Ammon's horn (tissue), 1 donor: ENCODE results near the gene TRIAP1.
A peak's percentile ranks its signal among the peaks of the same experiment; 100 is the strongest.

Experiments used
- DNase-seq: peaks from one replicate; pipeline ENCODE4 v3.0.0-alpha.2; 2016; ENCODE audit warnings: low spot score

Gene TRIAP1

DNA sequence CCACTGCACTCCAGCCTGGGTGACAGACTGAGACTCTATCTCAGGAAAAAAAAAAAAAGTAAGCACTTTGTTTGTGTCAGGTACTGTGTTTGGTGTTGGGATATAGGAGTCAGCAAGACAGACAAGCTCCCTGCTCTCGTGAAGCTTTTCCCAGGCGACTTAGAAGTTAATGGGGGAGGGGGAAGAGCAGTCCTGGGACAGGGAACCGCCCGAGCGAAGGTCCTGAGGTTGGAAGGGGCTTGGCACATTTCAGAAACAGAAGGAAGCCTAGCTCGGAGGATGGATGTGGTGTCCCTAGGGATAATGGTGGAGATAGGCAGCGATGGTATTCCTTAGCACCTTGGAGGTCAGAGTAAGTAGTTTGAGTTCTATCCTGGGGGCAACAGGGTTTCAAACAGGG is 16.8 kb downstream of the TRIAP1 start:
- no peak for DNase-seq

DNA sequence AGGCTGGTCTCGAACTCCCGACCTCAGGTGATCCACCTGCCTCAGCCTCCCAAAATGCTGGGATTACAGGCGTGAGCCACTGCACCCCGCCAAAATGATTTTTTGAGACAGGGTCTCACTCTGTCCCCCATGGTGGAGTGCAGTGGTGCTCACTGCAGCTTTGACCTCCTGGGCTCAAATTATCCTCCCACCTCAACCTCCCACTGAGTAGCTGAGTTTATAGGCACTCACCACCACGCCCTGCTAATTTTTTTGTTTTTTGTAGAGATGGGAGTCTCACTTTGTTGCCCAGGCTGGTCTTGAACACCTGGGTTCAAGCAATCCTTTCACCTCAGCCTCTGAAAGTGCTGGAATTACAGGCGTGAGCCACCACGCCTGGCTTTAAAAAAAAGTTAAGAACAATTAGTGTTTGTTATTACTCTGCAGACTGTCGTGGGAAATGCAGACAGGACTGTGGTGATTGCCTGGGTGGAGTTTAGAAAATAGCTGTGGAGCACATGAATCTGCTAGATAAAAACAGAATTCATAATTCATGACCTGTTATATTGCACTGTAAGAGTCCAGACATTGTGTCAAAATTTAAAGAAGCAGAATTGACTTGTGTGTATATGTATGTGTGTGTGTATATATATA is 17.5 kb downstream of the TRIAP1 start:
- DNase-seq, result no peak

DNA sequence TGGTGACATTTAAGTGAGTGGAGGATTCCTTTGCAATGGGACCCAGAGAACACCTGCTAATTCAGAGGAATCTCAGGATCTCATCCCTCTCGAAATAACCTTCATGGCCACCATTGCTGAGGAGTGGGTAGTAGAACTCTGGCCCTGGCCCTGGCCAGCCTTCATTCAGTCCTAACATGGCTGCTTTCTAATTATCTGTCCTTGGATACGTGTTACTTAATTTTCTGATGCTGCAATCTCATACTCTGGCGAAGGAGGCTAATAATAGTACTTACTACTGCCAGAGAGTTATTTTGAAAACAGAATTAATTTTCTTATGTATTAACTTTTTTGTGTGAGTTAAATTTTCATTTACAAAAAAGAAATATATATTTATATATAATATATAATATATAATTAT is 20.4 kb downstream of the TRIAP1 start:
- no peak for DNase-seq

DNA sequence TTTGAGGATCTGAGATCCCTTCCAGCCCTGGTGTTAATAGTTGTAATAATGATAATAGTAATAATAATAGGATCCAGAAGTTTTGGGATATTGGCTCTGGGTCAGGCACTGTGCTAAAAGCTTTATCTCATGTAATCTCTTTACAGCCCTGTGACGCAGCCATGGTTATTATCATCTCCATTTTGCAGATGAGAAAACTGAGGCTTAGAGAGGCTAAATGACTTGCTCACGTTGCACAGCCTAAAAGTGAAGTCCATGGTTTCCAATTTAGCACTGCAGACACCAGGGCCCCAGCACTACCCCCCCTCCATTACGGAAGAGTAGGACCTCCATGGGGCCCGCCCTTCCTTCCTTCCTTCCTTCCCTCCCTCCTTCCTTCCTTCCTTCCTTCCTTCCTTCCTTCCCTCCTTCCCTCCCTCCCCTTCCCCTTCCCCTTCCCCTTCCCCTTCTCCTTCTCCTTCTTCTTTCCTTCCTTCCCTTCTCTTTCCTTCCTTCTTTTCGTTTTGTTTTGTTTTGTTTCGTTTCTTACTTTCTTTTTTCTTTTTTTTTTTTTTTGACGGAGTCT is 23.2 kb downstream of the TRIAP1 start:
- no peak for DNase-seq

DNA sequence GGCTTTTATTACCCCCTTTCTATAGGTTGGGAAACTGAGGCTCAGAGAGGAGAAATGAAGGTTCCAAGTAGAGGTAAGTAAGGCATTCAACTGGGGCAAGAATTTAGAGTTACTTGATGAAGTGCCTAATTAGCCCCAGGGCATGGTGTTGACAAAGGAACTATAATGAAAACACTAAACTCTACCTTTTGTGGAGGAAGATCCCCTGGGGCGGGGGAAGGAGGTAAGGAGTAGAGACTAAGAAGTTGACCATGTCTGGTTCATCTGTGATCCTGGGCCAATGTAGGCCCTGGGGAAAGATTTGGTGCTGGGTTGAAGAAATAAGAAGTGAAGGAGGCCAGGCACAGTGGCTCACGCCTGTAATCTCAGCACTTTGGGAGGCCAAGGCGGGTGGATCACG is 24.5 kb downstream of the TRIAP1 start:
- DNase-seq, result no peak

DNA sequence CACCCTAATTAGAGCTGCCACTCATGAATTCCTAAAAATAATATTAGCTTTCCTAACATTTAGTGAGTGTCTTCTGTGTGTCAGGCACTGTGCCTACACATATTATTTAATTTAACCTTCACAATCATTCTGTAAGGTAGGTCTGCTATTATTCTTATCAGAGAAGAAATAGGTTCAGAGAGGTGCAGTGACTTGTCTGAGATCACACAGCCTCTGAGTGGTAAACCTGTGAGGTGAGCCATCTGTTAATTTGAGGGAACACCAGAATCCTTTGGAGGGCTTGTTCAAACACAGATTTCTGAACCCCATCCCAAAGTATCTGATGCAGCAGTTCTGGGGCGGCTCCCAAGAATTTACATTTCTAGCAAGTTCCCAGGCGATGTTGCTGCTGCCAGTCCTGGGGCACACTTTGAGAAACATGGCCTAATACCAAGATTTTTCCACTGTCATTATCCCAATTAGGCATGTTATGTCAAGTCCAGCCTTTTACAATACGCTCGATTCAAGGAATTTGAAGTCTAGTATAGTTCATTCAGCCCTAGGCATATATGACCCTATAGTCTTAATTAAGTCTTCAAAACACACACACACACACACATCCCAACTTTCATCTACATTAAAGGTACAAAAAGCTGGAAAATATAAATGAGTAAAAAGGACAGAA is 28.1 kb downstream of the TRIAP1 start:
- DNase-seq, result no peak

DNA sequence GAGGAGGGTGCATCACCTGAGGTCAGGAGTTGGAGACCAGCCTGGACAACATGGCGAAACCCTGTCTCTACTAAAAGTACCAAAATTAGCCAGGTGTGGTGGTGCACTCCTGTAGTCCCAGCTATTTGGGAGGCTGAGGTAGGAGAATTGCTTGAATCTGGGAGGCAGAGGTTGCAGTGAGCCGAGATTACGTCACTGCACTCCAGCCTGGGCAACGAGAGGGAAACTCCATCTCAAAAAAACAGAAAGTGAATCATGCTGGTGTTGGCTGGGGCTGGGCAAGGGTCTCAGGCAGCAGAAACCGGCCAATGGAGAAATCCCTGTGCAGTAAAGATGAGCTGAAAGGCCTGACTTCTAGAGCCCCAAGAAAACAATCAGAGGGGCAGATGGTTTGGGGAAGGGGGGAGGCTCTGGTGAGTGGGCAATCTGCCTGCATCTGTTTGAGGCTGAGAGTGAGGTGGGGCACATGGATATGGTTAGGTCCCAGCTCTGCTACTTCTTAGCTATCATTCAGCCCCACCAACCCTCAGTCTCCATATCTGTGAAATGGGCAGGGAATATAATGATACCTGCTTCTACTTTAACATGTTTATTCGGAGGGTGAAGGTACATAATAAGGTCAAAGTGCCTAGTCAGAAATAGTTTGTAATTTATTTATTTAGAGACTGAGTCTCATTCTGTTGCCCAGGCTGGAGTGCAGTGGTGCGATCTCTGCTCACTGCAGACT is 29.5 kb downstream of the TRIAP1 start:
- DNase-seq, result no peak

DNA sequence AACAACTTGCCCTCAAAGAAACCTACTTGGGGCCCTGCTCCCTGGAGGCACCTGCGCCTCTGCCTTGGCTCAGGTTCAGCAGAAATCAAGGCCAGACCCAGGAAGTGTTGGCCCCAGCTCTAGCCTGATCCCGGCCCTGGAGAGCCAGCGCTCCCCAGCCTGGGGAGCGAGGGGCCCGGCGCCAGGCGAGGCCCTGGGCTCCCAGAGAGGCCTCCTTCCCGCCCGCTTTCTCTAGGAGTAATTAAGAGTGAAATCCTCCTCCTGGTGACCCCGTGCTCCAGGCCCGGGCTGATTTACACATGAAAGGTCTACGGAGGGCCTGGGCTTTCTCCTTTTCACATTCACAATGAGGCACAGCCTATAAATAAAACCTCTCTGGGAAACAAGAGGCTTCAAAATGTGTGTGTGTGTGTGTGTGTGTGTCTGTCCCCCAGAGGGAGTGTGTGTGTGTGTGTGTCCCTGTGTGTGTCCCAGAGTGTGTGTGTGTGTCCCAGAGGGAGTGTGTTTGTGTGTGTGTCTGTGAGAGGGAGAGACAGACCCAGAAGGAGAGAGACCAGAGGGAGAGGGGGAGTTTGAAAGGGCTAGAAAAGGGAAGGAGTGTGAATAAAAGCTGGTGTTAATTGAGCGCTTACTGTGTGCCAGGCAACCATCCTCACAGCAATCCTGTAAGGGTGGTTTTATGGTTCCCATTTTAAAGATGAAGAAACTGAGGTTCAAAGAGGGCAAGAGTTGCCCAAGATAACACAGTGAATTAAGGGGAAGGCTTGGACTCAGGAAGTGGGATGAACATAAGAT is 32.1 kb downstream of the TRIAP1 start:
- DNase-seq, result peak; percentile 64

DNA sequence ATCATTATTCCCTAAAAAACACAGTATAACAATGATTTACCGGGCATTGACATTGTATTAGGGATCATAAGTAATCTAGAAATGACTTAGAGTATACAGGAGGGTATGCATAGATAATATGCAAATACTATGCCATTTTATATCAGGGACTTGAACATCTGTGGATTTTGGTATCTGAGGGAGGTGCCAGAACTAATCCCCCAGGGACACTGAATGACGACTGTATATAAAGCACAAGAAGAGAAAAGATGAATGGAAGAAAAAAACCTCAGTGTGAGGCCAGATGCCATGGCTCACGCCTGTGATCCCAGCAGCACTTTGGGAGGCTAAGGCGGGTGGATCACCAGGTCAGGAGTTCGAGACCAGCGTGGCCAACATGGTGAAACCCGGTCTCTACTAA is 33.8 kb downstream of the TRIAP1 start:
- no peak for DNase-seq

DNA sequence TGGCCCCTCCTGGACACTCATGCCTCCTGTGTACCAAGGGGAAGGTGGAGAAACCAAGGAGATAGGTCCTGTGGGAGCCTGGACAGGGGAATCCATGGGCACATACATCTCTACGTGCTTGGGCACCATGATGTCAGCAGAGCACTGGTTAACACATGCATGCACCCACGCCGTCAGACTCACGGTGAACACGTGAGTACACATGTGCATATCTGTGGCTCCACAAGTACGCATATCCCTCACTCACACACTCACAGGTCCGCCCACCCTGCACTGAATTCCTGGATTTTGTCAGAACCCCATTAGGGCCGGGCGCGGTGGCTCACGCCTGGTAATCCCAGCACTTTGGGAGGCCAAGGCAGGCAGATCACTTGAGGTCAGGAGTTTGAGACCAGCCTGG is 37.4 kb downstream of the TRIAP1 start:
- no peak for DNase-seq

DNA sequence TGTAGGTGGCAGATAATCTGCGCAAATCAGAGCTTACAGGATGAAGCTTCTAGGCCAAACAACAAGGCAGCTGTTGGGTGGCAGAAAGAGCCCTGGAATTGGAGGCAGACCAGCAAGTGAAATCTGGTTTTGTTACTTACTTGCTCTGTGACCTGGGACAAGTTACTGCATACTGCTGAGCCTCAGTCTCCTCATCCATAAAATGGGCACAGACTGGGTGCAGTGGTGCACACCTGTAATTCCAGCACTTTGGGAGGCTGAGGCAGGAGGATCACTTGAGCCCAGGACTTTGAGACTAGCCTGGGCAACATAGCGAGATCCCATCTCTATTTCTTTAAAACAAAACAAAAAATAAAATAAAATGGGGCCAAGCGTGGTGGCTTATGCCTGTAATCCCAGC is 39.6 kb downstream of the TRIAP1 start:
- DNase-seq, result no peak

DNA sequence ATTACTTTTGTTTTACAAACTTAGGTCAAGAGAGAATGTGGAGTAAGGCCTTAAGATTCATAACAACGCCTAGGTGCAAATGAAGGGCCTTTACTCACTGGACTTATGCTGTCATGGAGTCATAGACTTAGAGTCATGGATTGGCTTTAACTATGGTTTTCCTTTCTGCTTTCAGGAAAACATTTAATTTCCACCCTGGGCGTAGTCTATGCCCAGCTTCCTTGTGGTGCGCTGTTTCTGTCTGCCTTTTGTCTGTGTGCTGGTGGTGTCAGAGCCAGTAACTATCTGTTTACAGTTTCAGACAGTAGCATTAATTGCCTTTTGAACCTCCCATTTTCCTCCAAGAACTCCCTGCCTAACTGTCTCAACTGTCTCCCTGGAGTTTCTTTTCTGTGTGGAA is 40.1 kb downstream of the TRIAP1 start:
- DNase-seq, result no peak

DNA sequence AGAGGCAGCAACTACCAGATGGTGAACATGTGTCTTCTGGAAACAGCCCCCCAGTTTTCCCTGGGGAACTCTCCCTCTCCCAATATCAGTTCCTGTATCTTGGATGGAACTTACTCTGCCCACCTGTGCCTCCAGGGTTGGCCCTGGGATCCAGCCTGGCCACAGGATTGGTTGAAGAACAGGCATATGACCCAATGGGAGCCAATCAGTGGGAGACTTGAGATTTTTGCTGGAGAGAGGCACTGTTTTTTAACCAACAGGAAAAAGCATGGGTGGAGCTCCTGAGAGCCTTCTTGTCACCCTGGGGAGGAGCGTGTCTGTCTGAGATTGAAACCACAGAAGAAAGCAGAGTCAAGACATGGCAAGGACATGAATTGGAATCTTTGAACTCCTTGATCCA is 41.9 kb downstream of the TRIAP1 start:
- DNase-seq, result no peak

DNA sequence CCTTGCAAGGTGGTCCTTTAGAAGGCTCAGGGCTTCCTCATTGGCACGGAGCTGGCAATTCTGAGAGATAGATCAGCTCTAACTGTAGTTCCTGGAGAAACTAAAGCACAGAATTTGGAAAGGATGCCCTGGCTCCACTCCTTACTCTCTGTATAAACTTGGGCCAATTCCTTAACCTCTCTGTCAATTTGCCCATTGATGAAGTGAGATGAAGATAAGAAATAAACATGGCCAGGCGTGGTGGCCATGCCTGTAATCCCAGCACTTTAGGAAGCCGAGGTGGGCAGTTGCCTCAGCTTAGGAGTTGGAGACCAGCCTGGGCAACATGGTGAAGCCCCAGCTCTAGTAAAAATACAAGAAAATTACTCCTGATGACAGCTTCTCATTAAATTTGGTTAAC is 42.3 kb downstream of the TRIAP1 start:
- no peak for DNase-seq

DNA sequence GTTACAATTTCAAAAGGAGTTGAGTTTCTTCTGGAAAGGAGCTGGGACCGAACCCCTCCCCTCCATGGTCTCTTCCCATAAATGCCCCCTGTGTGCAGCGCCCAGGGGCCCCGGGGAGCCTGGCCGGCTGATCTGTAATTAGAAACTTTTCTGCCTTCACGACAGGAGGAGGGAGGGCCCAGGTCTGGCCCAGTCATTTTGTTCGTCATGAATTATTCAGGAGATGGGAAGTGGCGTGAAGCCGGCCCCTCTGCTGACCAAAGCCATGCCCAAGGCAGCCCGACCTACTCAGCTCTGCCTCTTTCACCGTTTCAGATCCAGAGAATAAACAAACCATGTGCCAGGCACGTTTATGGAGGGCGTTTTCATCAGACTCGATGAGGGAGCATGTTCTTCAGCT is 44.0 kb downstream of the TRIAP1 start:
- no peak for DNase-seq

DNA sequence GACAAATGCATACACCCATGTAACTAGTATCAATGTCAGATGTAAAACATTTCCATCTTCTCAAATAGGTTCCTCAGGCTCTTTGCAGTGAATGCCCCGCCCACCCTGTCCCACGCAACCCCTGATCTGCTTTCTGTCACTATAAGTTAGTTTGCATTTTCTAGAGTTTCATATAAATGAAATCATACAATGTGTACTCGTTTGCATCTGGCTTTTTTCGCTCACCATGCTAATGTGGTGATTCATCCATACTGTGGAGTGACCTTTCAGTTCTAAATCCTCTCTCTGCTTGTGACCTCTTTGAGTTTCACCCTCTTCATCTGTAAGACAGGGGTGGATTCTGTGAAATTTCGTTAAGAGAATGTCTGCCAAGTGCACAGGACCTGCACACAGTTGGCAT is 46.7 kb downstream of the TRIAP1 start:
- no peak for DNase-seq

DNA sequence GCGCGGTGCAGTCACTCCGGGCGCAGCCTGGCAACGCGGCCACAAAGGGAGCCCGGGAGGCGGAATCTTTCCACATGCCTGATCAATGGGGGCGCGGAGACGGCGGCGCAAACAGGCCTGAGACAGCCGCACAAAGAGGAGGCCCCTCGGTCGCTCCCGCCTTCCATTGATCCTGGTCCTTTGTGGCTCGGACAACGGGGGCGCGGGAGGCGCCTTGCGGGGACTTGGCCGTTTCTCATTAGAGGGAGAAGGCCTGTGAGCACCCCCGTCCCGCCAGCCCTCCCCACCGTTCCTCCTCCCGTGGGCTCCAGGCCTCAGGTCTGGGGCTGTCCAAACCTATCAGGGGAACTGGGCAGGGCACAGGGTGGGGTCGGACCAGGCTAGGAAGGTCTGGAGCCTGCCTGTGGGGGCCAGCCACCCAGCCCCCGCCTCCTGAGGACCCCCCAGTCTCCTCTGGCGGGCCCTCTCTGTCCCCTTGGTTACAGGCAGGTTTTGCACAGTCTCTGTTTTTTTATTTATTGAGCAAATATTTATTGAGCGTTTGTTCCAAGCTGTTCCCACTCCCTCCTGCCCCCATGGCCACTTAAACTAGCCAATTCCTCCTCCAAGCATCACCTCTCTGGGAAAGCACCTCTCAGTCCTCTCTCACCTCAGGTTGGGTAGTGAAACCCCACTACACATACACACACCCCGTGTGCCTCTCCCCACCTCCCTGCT is 48.2 kb downstream of the TRIAP1 start:
- peak; percentile 61 for DNase-seq

DNA sequence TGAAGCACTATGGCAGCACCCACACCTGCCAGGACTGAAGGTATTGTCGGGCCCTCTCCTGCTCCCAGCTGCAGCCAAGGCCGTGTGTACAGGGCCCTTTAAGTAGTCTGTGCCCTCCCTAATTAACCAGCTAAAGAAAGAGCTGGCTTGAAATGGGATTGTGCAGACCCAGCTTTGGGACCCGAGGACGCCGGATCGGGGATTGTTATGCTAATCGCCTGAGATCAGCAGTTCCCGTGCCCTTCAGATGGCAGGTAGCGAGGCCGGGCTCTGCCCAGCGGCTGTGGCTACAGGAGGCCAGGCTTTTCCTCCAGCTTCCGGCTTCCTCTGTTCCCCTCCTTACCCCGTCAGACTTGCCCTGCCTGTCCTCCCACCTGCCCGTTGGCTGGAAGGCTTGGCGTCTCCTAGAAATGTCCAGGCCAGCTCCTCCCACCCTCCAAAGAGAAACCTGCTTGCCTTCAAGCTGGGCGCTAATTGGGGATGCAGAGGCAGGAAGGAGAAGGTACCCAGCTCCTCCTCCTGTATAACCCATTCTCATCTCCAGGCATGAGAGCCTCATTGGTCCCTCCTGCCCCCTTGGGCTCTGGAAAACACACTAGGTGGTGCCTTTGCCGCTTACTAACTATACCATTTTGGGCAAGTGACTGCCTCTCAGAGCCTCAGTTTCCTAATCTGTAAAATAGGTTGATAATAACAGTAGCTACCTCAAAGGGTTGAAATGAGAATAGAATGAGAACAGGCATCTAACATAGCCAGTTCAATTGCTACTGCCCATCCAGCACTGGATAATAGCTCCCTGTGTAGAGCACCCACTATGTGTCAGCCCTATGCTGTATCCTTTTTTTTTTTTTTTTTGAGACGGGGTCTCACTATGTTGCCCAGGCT is 51.5 kb downstream of the TRIAP1 start:
- DNase-seq, result no peak
